GM21447 (cell line): Measurements from ENCODE around the gene DTNB.
A peak's percentile ranks its signal among the peaks of the same experiment; 100 is the strongest.
"Not testable (repeated sequence)": the region's sequence is repeated elsewhere in the genome, so short reads cannot be mapped to it uniquely, and the experiment has no call there.

Experiments
- ATAC-seq: cut with Tn5 transposase; IDR thresholded peaks from one replicate; pipeline ENCODE4 v1.9.1; 2021; ENCODE audit not compliant: unreplicated experiment

Gene DTNB

GRCh38 chr2:25549571-25549970 lies 123.8 kb downstream of the DTNB start:
- not testable (repeated sequence) for ATAC-seq

DNA sequence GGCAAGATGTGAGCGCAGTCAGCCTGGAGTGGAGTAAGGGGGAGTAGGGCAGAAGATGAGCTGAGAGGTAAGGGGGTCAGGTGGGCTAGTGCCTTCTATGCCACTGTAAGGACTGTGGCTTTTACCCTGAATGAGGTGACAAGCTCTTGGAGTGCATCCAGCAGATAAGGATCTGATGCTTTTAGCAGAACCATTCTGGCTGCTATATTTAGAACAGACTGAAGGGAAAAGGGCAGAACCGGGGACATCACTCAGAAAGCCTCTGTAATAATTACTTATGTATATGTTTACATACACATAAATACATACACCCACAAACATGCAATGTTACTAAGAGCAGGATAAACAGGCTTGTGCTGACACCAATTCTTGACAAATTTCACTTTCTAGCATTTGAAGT lies 124.8 kb downstream of the DTNB start:
- ATAC-seq: no peak

DNA sequence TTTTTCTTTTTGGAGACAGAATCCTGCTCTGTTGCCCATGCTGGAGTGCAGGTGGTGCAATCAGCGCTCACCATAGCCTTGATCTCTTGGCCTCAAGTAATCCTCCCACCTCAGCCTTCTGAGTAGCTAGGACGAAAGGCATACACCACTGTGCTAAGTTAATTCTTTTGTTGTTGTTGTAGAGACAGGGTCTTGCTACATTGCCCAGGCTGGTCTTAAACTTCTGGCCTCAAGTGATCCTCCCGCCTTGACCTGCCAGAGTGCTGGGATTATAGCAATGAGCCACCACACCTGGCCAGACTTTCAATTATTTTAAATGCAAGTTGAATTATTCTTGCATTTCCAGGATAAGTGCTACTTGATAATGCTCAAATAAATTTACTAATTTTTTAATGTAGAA lies 126.5 kb downstream of the DTNB start:
- no peak for ATAC-seq

DNA sequence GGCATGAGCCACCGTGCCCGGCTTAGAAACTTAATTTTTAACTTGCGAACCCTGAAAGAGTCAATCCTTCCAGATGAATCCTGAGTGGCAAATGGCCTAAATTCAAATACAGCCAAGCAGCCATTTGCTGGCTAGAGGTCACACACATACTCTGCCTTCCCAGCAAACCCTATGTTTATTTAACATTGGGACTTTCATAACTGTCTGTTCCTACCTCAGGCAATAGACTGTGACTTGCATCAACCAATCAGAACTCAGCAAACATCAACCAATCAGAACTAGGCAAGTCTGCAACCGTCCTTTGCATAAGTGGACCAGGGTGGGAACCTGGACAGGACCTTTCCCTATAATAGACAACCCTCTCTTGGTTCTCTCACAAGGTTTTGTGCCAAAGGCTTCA lies 127.5 kb downstream of the DTNB start:
- no peak for ATAC-seq

DNA sequence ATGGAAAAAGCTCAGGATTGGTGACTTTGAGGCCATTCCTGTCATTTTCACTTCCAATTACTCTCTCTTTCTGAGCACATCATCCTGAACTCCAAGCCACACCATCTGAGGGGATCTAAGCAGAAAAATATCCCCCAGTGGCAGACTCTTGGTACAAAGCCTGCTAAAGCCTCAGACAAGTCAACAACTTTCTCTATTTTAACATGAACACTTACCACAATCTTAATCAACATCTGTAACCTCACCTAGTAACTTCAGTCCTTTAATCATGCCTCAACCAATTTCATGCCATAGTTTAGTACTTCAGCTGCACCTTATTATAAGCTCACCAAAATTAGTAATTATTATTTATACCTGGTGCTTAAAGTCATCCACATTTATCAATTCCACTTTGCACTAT lies 128.9 kb downstream of the DTNB start:
- no peak for ATAC-seq

DNA sequence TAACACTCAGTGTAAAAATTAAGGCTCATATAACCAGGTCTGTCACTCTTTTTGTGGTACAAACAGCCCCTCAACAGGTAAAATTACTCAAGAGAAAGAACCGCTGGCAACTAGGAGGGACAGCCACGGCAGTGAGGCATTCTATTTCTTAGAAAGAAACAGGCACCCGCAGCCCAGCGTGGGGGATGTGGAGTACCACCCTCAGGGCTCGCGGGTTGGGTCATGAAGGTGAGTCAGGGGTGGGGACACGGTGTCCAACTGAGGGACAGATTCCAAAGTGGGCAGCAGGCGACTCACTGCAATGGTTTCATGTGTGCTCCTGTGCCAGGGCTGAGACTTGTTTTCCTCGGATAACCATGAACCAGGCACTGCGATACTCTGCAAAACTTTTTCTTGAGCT lies 129.4 kb downstream of the DTNB start:
- no peak for ATAC-seq

DNA sequence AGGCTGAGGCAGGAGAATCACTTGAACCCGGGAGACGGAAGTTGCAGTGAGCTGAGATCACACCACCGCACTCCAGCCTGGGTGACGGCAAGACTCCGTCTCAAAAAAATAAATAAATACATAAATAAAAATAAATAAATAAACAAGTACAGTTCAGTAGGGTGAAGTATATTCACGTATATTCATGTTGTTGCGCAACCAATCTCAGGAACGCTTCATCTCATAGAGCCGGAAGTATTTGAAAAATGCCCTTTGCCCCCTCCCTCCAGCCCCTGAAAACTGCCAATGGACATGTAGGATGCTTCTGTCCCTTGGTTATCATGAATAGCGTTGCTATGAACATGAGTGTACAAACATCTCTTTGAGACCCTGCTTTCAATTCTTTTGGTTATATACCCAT lies 132.0 kb downstream of the DTNB start:
- ATAC-seq: no peak

- ATAC-seq: no peak
Measured at GRCh38 chr2:25539136-25539535, 134.2 kb downstream of the DTNB start.

- ATAC-seq: no peak
Measured at GRCh38 chr2:25537526-25537925, 135.9 kb downstream of the DTNB start.

- ATAC-seq: not testable (repeated sequence)
Measured at GRCh38 chr2:25535411-25536289, 137.7 kb downstream of the DTNB start.

GRCh38 chr2:25534937-25535336 lies 138.4 kb downstream of the DTNB start:
- ATAC-seq: not testable (repeated sequence)

DNA sequence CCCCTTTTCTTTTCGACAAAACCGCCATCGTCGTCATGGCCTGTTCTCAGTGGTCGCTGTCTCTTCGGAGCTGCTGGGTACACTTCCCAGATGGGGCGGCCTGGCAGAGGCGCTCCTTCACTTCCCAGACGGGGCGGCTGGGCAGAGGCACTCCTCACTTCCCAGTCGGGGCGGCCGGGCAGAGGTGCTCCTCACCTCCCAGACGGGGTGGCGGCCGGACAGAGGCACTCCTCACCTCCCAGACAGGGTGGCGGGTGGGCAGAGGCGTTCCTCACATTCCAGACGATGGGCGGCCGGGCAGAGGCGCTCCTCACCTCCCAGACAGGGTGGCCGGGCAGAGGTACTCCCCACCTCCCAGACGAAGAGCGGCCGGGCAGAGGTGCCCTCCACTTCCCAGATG lies 138.9 kb downstream of the DTNB start:
- no peak for ATAC-seq

- ATAC-seq: not testable (repeated sequence)
Measured at GRCh38 chr2:25533771-25534170, 139.6 kb downstream of the DTNB start.

GRCh38 chr2:25532521-25532920 lies 140.9 kb downstream of the DTNB start:
- ATAC-seq: no peak

- no peak for ATAC-seq
Measured at GRCh38 chr2:25529034-25529433, 144.3 kb downstream of the DTNB start.

DNA sequence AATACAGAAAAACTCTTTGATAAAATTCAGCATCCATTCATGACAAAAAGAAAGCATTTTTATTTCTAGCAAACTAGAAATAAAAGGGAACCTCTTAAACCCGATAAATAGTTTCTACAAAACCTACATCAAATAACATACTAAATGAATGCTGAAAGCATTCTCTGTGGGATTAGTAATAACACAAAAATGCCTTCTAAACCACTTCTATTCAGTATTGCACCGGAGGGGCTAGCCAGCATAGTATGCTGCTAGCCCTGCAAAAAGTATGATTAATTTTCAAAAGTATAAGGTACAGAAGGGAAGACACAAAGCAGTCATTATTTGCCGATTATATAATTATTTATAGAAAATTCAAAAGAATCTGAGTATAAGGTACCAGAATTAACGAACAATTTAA lies 145.2 kb downstream of the DTNB start:
- no peak for ATAC-seq

DNA sequence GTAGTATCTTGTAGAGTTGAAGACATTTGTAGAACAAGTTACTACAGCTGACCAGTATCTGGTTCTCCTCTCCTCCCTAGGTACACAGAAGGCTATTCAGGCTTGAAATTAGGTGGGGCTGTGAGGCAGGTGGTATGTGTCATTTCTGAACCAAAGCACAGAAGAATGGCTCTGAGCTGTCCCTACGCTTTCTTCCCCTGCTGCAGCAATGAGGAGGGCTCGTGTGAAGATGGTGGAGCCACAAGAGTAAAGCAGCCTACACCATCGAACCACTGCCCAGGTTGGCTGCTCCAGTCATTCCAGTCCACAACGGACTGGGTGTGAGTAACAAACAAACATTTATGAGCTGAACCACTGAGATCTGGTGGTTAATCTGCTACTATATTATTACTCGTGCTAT lies 148.9 kb downstream of the DTNB start:
- no peak for ATAC-seq

DNA sequence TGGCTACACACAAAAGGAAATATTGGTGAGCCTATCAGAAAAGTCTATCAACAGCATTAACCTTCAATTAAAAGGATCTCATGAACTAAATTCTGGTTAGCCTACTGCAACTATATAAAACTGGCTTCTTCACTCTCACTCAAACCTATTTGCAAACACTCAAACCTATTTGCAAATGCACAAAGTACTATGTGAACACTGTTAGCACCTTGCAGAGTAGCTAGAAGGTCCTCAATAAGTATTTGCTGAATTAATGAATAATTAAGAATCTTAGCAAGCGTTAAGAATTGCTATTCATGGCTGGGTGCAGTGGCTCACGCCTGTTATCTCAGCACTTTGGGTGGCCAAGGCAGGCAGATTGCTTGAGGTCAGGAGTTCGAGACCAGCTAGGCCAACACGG lies 150.3 kb downstream of the DTNB start:
- ATAC-seq: no peak

DNA sequence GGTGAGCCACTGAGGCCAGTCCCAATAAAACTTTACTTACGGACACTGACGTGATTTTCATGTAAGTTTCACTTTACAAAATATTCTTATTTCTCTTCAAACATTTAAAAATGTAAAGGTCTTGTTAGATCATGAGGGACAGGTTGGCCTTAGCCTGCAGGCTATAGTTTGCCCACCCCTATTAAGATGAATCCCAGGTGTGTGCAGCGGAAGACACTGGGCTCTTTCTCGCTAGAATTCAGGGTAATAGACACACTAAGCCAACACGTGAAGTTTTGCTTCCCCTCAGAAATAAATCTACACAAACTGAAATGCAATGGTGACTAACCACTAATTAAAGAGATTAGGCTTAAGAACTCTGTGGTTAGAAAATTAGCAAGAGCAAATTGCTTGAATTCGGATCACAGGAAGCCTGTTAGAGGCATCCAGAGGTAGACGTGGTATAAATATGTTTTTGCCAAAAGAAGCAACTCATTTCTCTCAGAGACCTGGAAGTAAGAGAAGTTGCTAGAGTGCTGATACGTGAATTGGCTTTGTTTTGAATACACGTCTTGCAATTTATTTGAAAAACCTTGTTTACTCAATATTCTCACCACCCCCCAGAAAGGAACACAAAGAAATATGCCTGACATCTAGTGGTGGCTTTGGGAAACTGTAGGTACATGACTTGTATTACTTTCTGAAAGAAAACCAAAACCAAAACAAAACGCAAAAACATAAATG lies 151.6 kb downstream of the DTNB start:
- peak; percentile 84 for ATAC-seq

DNA sequence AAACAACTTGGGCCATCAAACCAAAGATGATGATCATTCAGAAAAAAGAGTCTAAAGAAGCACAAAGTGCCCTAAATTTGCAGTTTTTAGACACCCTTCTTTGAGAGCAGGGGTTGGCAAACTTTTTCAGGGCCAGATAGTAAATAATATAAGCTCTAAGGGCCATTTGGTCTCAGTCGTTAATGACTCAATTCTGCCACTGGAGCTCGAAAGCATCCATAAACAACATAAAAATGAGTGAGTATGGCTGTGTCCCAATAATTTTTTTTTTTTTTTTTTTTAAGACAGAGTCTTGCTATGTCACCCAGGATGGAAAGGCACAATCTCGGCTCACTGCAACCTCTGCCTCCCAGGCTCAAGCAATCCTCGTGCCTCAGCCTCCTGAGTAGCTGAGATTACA lies 152.3 kb downstream of the DTNB start:
- ATAC-seq: no peak

DNA sequence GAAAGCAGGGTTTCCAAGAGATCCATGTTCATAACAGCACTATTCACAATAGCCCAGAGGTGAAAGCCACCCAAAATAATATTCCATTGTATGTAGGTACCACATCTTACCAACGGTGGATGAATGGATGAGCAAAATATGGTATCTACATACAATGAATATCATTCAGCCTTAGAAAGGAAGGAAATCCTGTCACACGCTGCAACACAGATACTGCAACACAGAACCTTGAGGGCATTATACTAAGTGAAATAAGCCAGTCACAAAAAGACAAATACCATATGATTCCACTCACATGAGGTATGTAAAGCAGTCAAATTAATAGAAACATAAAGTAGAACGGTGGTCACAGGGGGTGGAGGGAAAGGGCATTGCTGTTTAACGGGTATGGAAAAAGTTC lies 155.7 kb downstream of the DTNB start:
- ATAC-seq: no peak

- ATAC-seq: peak; percentile 59
Measured at GRCh38 chr2:25514043-25514637, 159.2 kb downstream of the DTNB start.
